CD4-positive, CD25-positive, alpha-beta regulatory T cell (primary cell): ENCODE results near the gene SLF2. TPM values are rescaled to one million over a fixed set of nuclear protein-coding genes. Genes with fewer than 3 reads are reported as not detected.

ENCODE experiments used
- ATAC-seq, 2 donors: fragments of 150-1000 bp; cut with Tn5 transposase; one replicate each; pipeline ENCODE4 v1.10.0; 2021; ENCODE audit warnings: low read depth in 2 of 2, moderate number of reproducible peaks in 2 of 2, moderate library complexity in 1 of 2
- DNase-seq, 3 donors: peaks; one replicate each; pipeline versions ENCODE4 v3.0.0 to v3.0.0-alpha.2; 2012 to 2022; ENCODE audit warnings: mixed read lengths in 1 of 3
- H3K27ac ChIP-seq: one replicate; pipeline ENCODE4 v1.7.0; 2013; ENCODE audit warnings: mild to moderate bottlenecking, low read length; ENCODE audit not compliant: insufficient read depth, poor library complexity, severe bottlenecking
- H3K27me3 ChIP-seq: one replicate; pipeline ENCODE4 v1.7.0; 2013; ENCODE audit warnings: low read length; ENCODE audit not compliant: control insufficient read depth, insufficient read depth
- H3K36me3 ChIP-seq: one replicate; pipeline ENCODE4 v1.7.0; 2013; ENCODE audit warnings: mild to moderate bottlenecking, low read length, moderate library complexity; ENCODE audit not compliant: control insufficient read depth, insufficient read depth
- H3K4me1 ChIP-seq: 2 replicates; pipeline ENCODE4 v1.7.0; 2013; ENCODE audit warnings: mild to moderate bottlenecking, low read length; ENCODE audit not compliant: insufficient read depth, control insufficient read depth, poor library complexity, severe bottlenecking
- H3K4me3 ChIP-seq: one replicate; pipeline ENCODE4 v1.7.0; 2013; ENCODE audit warnings: low read depth, mild to moderate bottlenecking, low read length, moderate library complexity
- H3K9me3 ChIP-seq, 2 experiments: 1 replicate in 1 of 2; 2 replicates in 1 of 2; pipeline ENCODE4 v1.7.0; 2013; ENCODE audit warnings: low read length in 2 of 2, mild to moderate bottlenecking in 1 of 2, moderate library complexity in 1 of 2; ENCODE audit not compliant: control insufficient read depth in 2 of 2
- H3K27ac Mint-ChIP-seq, 3 donors: one replicate each; pipeline ENCODE4 v1.8.0; 2020 to 2022; ENCODE audit warnings: mild to moderate bottlenecking in 3 of 3, mixed read lengths in 3 of 3, moderate library complexity in 2 of 3
- H3K27me3 Mint-ChIP-seq: one replicate; pipeline ENCODE4 v1.8.0; 2022; ENCODE audit warnings: mild to moderate bottlenecking, mixed read lengths
- H3K36me3 Mint-ChIP-seq: one replicate; pipeline ENCODE4 v1.8.0; 2020; ENCODE audit warnings: mixed read lengths
- H3K4me1 Mint-ChIP-seq, 4 donors: one replicate each; pipeline ENCODE4 v1.8.0; 2020 to 2022; ENCODE audit warnings: mixed read lengths in 4 of 4, mild to moderate bottlenecking in 1 of 4
- H3K4me3 Mint-ChIP-seq, 4 donors: one replicate each; pipeline ENCODE4 v1.8.0; 2020 to 2022; ENCODE audit warnings: mild to moderate bottlenecking in 4 of 4, mixed read lengths in 4 of 4, moderate library complexity in 3 of 4
- H3K9me3 Mint-ChIP-seq, 7 donors: one replicate each; pipeline ENCODE4 v1.8.0; 2020 to 2022; ENCODE audit warnings: mixed read lengths in 7 of 7, mild to moderate bottlenecking in 3 of 7, moderate library complexity in 2 of 7
- polyA plus RNA-seq, 4 donors: library from polyadenylated mRNA; unstranded; fragments of 300-500 nt; fragmentation: Illumina TruSeq; gene quantifications; one replicate each; pipeline ENCODE4 v1.2.3, GENCODE V29; 2021
- total RNA-seq: library from RNA; stranded (reverse); gene quantifications from one replicate; pipeline ENCODE4 v1.2.3, GENCODE V29; 2022

The SLF2 gene
- total and polyA plus RNA-seq, 5 donors from 2014 or later, result 10.3 to 23.2 (median 10.6) TPM

- H3K36me3 ChIP-seq, result no peaks in the 10 kb centered on the region
- H3K27ac ChIP-seq, result no peak overlapping the region
- H3K9me3 ChIP-seq, result no peaks in the 10 kb centered on the region
- DNase-seq (peak in 1 of 3 donors; percentile 5), ATAC-seq (no peak)
- no peak overlapping the region for H3K4me3 ChIP-seq
- H3K36me3 Mint-ChIP-seq, result no peaks in the 10 kb centered on the region
- H3K27me3 ChIP-seq, result no peaks in the 10 kb centered on the region
- peaks cover 6 to 46% (median 30%) of the 10 kb centered on the region in 4 donors for H3K4me1 Mint-ChIP-seq
- H3K27me3 Mint-ChIP-seq, result peaks cover 2% of the 10 kb centered on the region
- H3K9me3 Mint-ChIP-seq, result no peaks in the 10 kb centered on the region
- peak overlapping the region in 1 of 3 donors; percentile 4 for H3K27ac Mint-ChIP-seq
- H3K4me3 Mint-ChIP-seq, result peak overlapping the region in 1 of 4 donors; percentile 43
- peaks cover 20% of the 10 kb centered on the region for H3K4me1 ChIP-seq
Measured at GRCh38 chr10:100909501-100910263, 3.1 kb upstream of the SLF2 start.

GRCh38 chr10:100911472-100911871 is 1.3 kb upstream of the SLF2 start:
- H3K27me3 Mint-ChIP-seq, result no peaks in the 10 kb centered on the region
- peaks cover under 1% of the 10 kb centered on the region for H3K36me3 ChIP-seq
- no peak overlapping the region for H3K27ac ChIP-seq
- H3K4me3 ChIP-seq, result peak overlapping the region; percentile 86
- H3K27me3 ChIP-seq, result no peaks in the 10 kb centered on the region
- no peaks in the 10 kb centered on the region for H3K9me3 Mint-ChIP-seq
- H3K4me1 ChIP-seq, result peaks cover 25% of the 10 kb centered on the region
- DNase-seq (no peak), ATAC-seq (no peak)
- H3K36me3 Mint-ChIP-seq, result peaks cover 4% of the 10 kb centered on the region
- no peaks in the 10 kb centered on the region for H3K9me3 ChIP-seq
- peak overlapping the region; percentile 98 to 99 (median 99) for H3K4me3 Mint-ChIP-seq
- no peak overlapping the region for H3K27ac Mint-ChIP-seq
- peaks cover 20 to 58% (median 40%) of the 10 kb centered on the region in 4 donors for H3K4me1 Mint-ChIP-seq

GRCh38 chr10:100912013-100912604 is 654 bp upstream of the SLF2 start:
- Mint-ChIP-seq H3K4me1 (peaks cover 26 to 60% (median 40%) of the 10 kb centered on the region in 4 donors), H3K4me3 (peak overlapping the region; percentile 98 to 99 (median 99)), H3K36me3 (peaks cover 9% of the 10 kb centered on the region), H3K27me3 (no peaks in the 10 kb centered on the region), H3K9me3 (no peaks in the 10 kb centered on the region), H3K27ac (peak overlapping the region; percentile 34 to 98 (median 98))
- peak overlapping the region; percentile 85 for H3K27ac ChIP-seq
- no peaks in the 10 kb centered on the region for H3K27me3 ChIP-seq
- peaks cover 25% of the 10 kb centered on the region for H3K4me1 ChIP-seq
- DNase-seq (no peak), ATAC-seq (peak; percentile 25 to 33)
- H3K9me3 ChIP-seq, result no peaks in the 10 kb centered on the region
- H3K4me3 ChIP-seq, result peak overlapping the region; percentile 86
- H3K36me3 ChIP-seq, result peaks cover 7% of the 10 kb centered on the region

GRCh38 chr10:100913470-100913865 is 705 bp downstream of the SLF2 start:
- Mint-ChIP-seq H3K36me3 (peaks cover 9% of the 10 kb centered on the region), H3K27ac (peak overlapping the region; percentile 98 to 99 (median 98)), H3K4me1 (peaks cover 22 to 57% (median 37%) of the 10 kb centered on the region in 4 donors), H3K9me3 (no peaks in the 10 kb centered on the region), H3K27me3 (no peaks in the 10 kb centered on the region), H3K4me3 (peak overlapping the region; percentile 98 to 99 (median 99))
- Histone ChIP-seq H3K4me3 (peak overlapping the region; percentile 86), H3K27me3 (no peaks in the 10 kb centered on the region), H3K27ac (peak overlapping the region; percentile 85), H3K4me1 (peaks cover 25% of the 10 kb centered on the region), H3K9me3 (no peaks in the 10 kb centered on the region), H3K36me3 (peaks cover 21% of the 10 kb centered on the region)
- DNase-seq, result no peak
- ATAC-seq, result no peak

- Histone ChIP-seq H3K36me3 (peaks cover 46% of the 10 kb centered on the region), H3K4me3 (no peak overlapping the region), H3K27me3 (no peaks in the 10 kb centered on the region), H3K27ac (no peak overlapping the region), H3K4me1 (peaks cover 22% of the 10 kb centered on the region), H3K9me3 (no peaks in the 10 kb centered on the region)
- Mint-ChIP-seq H3K27me3 (no peaks in the 10 kb centered on the region), H3K4me1 (peaks cover 22 to 41% (median 28%) of the 10 kb centered on the region in 4 donors), H3K27ac (no peak overlapping the region), H3K4me3 (no peak overlapping the region), H3K9me3 (no peaks in the 10 kb centered on the region), H3K36me3 (peaks cover 24% of the 10 kb centered on the region)
- DNase-seq (no peak), ATAC-seq (no peak)
Measured at GRCh38 chr10:100917071-100917470, 4.3 kb downstream of the SLF2 start.

- Mint-ChIP-seq H3K27me3 (no peaks in the 10 kb centered on the region), H3K4me1 (peaks cover 8 to 25% (median 14%) of the 10 kb centered on the region in 4 donors), H3K4me3 (no peak overlapping the region), H3K9me3 (no peaks in the 10 kb centered on the region), H3K36me3 (peaks cover 50% of the 10 kb centered on the region), H3K27ac (no peak overlapping the region)
- H3K27me3 ChIP-seq, result no peaks in the 10 kb centered on the region
- H3K9me3 ChIP-seq, result no peaks in the 10 kb centered on the region
- no peak overlapping the region for H3K27ac ChIP-seq
- no peak for ATAC-seq
- DNase-seq, result no peak
- no peak overlapping the region for H3K4me3 ChIP-seq
- H3K4me1 ChIP-seq, result no peaks in the 10 kb centered on the region
- H3K36me3 ChIP-seq, result peaks cover 76% of the 10 kb centered on the region
Measured at GRCh38 chr10:100923580-100923979, 10.8 kb downstream of the SLF2 start.

- DNase-seq (no peak), ATAC-seq (no peak)
- no peaks in the 10 kb centered on the region for H3K27me3 ChIP-seq
- H3K27me3 Mint-ChIP-seq, result no peaks in the 10 kb centered on the region
- no peak overlapping the region for H3K4me3 Mint-ChIP-seq
- no peaks in the 10 kb centered on the region for H3K4me1 ChIP-seq
- no peak overlapping the region for H3K4me3 ChIP-seq
- no peak overlapping the region for H3K27ac ChIP-seq
- no peak overlapping the region for H3K27ac Mint-ChIP-seq
- H3K9me3 Mint-ChIP-seq, result no peaks in the 10 kb centered on the region
- H3K9me3 ChIP-seq, result no peaks in the 10 kb centered on the region
- peaks cover 86% of the 10 kb centered on the region for H3K36me3 ChIP-seq
- H3K4me1 Mint-ChIP-seq, result peaks cover 11 to 21% (median 15%) of the 10 kb centered on the region in 4 donors
- peaks cover 63% of the 10 kb centered on the region for H3K36me3 Mint-ChIP-seq
Measured at GRCh38 chr10:100927266-100927665, 14.5 kb downstream of the SLF2 start.
